ENCODE results near the gene ABCB9. TPM values are rescaled to one million over a fixed set of nuclear protein-coding genes. Genes with fewer than 3 reads are reported as not detected.

ABCB9 gene
- total RNA-seq, 1 experiment from 2014 or later: 4.6 TPM

DNA sequence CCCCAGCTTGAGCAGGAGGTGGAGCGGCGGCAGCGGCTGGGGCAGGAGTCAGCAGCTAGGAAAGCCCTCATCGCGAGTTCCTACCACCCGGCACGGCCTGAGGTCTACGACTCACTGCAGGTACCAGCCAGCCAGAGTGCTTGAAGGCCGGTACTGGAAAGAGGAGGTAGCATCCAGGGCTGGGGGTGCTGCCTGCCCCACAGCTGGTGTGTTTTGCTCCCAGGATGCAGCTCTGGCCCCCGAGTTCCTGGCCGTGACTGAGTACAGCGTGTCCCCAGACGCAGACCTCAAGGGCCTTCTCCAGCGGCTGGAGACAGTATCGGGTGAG is 10.3 kb upstream of the ABCB9 start:
- H3K27me3 Mint-ChIP-seq (ENCODE audit: low read depth): no peaks in the 10 kb centered on the region
- Histone ChIP-seq H3T11ph (ENCODE audit: low read length) (no peak overlapping the region), H3K27ac (ENCODE audit: insufficient read length, low read depth, low read length) (no peak overlapping the region), H3K4me2 (ENCODE audit: insufficient read depth, insufficient read length, low read length) (no peak overlapping the region), H2BK5ac (ENCODE audit: insufficient read length, low read length) (no peak overlapping the region), H3K79me2 (ENCODE audit: insufficient read depth, low read length) (no peaks in the 10 kb centered on the region), H3K23ac (ENCODE audit: insufficient read length, low read depth, low read length) (no peak overlapping the region), H2AFZ (ENCODE audit: low read length) (no peak overlapping the region), H4K91ac (ENCODE audit: insufficient read length, low read depth, low read length) (no peak overlapping the region), H2AK5ac (ENCODE audit: insufficient read length, low read length) (no peak overlapping the region), H3K56ac (ENCODE audit: insufficient read length, low read depth, low read length) (no peak overlapping the region), H2BK12ac (ENCODE audit: insufficient read length, low read depth, low read length) (no peak overlapping the region), H3K9me3 (ENCODE audit: control insufficient read depth, low read depth, low read length) (no peaks in the 10 kb centered on the region), H2BK120ac (ENCODE audit: low read depth, low read length, poor library complexity, severe bottlenecking) (no peak overlapping the region), H2BK20ac (ENCODE audit: low read depth, low read length, poor library complexity, severe bottlenecking) (no peak overlapping the region), H3K79me1 (ENCODE audit: insufficient read depth, low read depth, low read length, poor library complexity, severe bottlenecking) (no peaks in the 10 kb centered on the region), H3K18ac (ENCODE audit: insufficient read length, low read depth, low read length) (no peak overlapping the region), H4K5ac (ENCODE audit: insufficient read length, low read depth, low read length) (no peak overlapping the region), H3K4me1 (ENCODE audit: insufficient read depth, low read length) (peaks cover 5% of the 10 kb centered on the region; the same call in 1 of the 2 replicates), H4K8ac (replicated peaks; ENCODE audit: insufficient read length, low read depth, low read length) (no peak overlapping the region), H4K20me1 (ENCODE audit: control insufficient read depth, insufficient read depth, insufficient read length) (no peaks in the 10 kb centered on the region), H3K14ac (ENCODE audit: insufficient read depth, low read length) (no peak overlapping the region; the same call in 1 of the 2 replicates), H3K9ac (ENCODE audit: extremely low read depth, insufficient read length, low read length) (no peak overlapping the region), H3K4ac (ENCODE audit: low read depth, low read length) (no peak overlapping the region), H2BK15ac (ENCODE audit: low read depth, low read length) (no peak overlapping the region), H3K23me2 (ENCODE audit: insufficient read length, low read depth, low read length, poor library complexity, severe bottlenecking) (peaks cover 20% of the 10 kb centered on the region), H3K27me3 (ENCODE audit: insufficient read depth, low read length) (no peaks in the 10 kb centered on the region)
- H3K36me3 Mint-ChIP-seq (ENCODE audit: insufficient read depth in 1 of 3, low read depth in 3 of 3): peaks cover 0 to 7% (median 0%) of the 10 kb centered on the region in 3 experiments; a peak in 3 of 7 replicates
- H3K9me3 Mint-ChIP-seq: no peaks in the 10 kb centered on the region
- no CpG with 5 or more reads among the region's 15 CpGs for WGBS (ENCODE audit: extremely low coverage, insufficient read length, low lambda C conversion rate)
- TF ChIP-seq, protein P1, sequence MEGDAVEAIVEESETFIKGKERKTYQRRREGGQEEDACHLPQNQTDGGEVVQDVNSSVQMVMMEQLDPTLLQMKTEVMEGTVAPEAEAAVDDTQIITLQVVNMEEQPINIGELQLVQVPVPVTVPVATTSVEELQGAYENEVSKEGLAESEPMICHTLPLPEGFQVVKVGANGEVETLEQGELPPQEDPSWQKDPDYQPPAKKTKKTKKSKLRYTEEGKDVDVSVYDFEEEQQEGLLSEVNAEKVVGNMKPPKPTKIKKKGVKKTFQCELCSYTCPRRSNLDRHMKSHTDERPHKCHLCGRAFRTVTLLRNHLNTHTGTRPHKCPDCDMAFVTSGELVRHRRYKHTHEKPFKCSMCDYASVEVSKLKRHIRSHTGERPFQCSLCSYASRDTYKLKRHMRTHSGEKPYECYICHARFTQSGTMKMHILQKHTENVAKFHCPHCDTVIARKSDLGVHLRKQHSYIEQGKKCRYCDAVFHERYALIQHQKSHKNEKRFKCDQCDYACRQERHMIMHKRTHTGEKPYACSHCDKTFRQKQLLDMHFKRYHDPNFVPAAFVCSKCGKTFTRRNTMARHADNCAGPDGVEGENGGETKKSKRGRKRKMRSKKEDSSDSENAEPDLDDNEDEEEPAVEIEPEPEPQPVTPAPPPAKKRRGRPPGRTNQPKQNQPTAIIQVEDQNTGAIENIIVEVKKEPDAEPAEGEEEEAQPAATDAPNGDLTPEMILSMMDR (conservative IDR thresholded peaks at IDR 0.05): no peak
- H3K4me1 Mint-ChIP-seq: peaks cover 19 to 22% of the 10 kb centered on the region in 2 experiments
- no peak for DNase-seq
- peak overlapping the region; percentile 97 to 98; a peak in 4 of 5 replicates for H3K4me3 Mint-ChIP-seq
- no peak overlapping the region for H3K27ac Mint-ChIP-seq
